ENCODE data around the gene EPB41L2. TPM values are rescaled to one million over a fixed set of nuclear protein-coding genes. Genes with fewer than 3 reads are reported as not detected.

Gene EPB41L2
- total and polyA plus RNA-seq, 2 experiments from 2014 or later, result 76.2 to 91.7 TPM

GRCh38 chr6:130838250-130838860, 224.7 kb downstream of the EPB41L2 start:
- Histone ChIP-seq H2AFZ (no peak overlapping the region), H3K27ac (ENCODE audit: low read depth) (0 out of 2 replicates have a peak overlapping the region, but pooled peaks have one; percentile 24), H3K4me1 (ENCODE audit: insufficient read depth) (peaks cover 44% of the 10 kb centered on the region), H3K9me2 (ENCODE audit: insufficient read depth) (no peaks in the 10 kb centered on the region), H3F3A (replicated peaks; ENCODE audit: low read depth) (no peaks in the 10 kb centered on the region), H4K20me1 (replicated peaks; ENCODE audit: insufficient read depth) (no peaks in the 10 kb centered on the region), H3K4me2 (peak overlapping the region; percentile 29; the same call in 1 of the 2 replicates), H3K79me2 (replicated peaks; ENCODE audit: insufficient read depth) (no peaks in the 10 kb centered on the region), H3K27me3 (ENCODE audit: insufficient read depth) (no peaks in the 10 kb centered on the region), H3K36me3 (ENCODE audit: insufficient read depth) (no peaks in the 10 kb centered on the region), H3K4me3 (no peak overlapping the region)
- peak overlapping the region; percentile 25; the same call in 1 of the 2 replicates for H3K27ac Mint-ChIP-seq
- no peaks in the 10 kb centered on the region for H3K9me3 Mint-ChIP-seq
- no peak for DNase-seq (ENCODE audit: low spot score)
- no peak for ATAC-seq
- no peak overlapping the region for H3K4me3 Mint-ChIP-seq
- TF ChIP-seq JUNB (IDR thresholded peaks at IDR 0.05; ENCODE audit: unreplicated experiment) (no peak), ZNF462 (CRISPR knock-in tag; IDR thresholded peaks at IDR 0.05) (no peak), STAT1 (IDR thresholded peaks at IDR 0.05; ENCODE audit: unreplicated experiment) (no peak), POLR2AphosphoS5 (IDR thresholded peaks at IDR 0.05; ENCODE audit: low read depth) (no peak), ETS1 (IDR thresholded peaks at IDR 0.05) (no peak), ZNF114 (CRISPR knock-in tag; IDR thresholded peaks at IDR 0.05) (no peak), NANOG (IDR thresholded peaks at IDR 0.05; ENCODE audit: borderline replicate concordance) (no peak), EZH2phosphoT487 (IDR thresholded peaks at IDR 0.05; ENCODE audit: unreplicated experiment) (no peak), REST (IDR thresholded peaks at IDR 0.05; ENCODE audit: unreplicated experiment) (no peak), EZH2 (IDR thresholded peaks at IDR 0.05; ENCODE audit: low read depth, unreplicated experiment) (no peak), ZNF331 (CRISPR knock-in tag; IDR thresholded peaks at IDR 0.05; ENCODE audit: low read depth) (no peak), CTCF (conservative IDR thresholded peaks at IDR 0.05; ENCODE audit: low read depth in 2 of 2) (no peak), CREB1 (CRISPR knock-in tag; IDR thresholded peaks at IDR 0.05; ENCODE audit: low read depth) (no peak)
- H3K36me3 Mint-ChIP-seq (ENCODE audit: low read depth), result no peaks in the 10 kb centered on the region
- peaks cover 4% of the 10 kb centered on the region for H3K27me3 Mint-ChIP-seq (ENCODE audit: insufficient read depth, low read depth, poor library complexity)
- H3K4me1 Mint-ChIP-seq, result peaks cover 38% of the 10 kb centered on the region

Measured in GM23338 (cell line).